HG02759 (cell line): ENCODE measurements around the gene RSPH1.

ENCODE experiments used
- ATAC-seq: cut with Tn5 transposase; IDR thresholded peaks from one replicate; pipeline ENCODE4 v1.9.1; 2021; ENCODE audit warnings: mild to moderate bottlenecking, moderate library complexity; ENCODE audit not compliant: unreplicated experiment

Gene RSPH1

GRCh38 chr21:42513985-42514882, 18.2 kb upstream of the RSPH1 start:
- peak; percentile 58 for ATAC-seq

GRCh38 chr21:42513151-42513984, 17.3 kb upstream of the RSPH1 start, which contains the start of gene SLC37A1:
Gene SLC37A1, plus strand, starts transcription at chr21:42513852. Its CDS starts 4,603 bp downstream, at chr21:42518455.
- peak; percentile 64 for ATAC-seq

DNA sequence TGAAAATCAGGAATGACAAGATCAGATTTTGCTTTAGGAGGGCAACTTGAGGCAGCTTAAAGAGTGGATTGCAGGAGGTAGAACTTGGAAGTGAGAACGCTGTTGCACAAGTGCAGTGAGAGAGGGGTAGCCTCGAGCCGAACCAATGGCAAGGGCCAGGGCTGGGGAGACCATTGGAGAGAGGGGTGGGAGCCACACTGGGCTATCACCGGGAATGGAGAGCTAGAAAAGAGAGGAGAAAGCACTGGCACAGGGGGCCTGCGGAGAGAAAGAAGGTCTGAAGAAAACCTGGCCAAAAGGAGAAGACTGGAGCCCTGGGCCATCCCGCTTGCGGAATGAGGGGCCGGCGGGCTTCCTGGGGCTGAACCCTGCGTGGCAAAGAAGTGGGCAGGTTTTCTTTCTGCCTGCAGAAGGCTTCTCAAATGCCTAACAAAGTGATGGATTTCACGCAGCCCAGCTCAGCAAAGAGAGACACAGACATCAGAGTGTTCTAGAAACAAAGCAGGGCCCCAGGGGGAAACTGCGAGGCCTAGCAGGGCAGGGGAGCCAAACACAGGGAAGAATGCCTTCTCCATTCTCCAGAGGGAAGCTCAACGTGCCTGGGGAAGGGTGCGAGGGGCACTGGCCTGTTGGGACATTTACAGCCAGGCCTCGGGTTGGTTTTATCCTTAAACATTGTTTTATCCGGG, 16.5 kb upstream of the RSPH1 start:
- ATAC-seq = no peak

DNA sequence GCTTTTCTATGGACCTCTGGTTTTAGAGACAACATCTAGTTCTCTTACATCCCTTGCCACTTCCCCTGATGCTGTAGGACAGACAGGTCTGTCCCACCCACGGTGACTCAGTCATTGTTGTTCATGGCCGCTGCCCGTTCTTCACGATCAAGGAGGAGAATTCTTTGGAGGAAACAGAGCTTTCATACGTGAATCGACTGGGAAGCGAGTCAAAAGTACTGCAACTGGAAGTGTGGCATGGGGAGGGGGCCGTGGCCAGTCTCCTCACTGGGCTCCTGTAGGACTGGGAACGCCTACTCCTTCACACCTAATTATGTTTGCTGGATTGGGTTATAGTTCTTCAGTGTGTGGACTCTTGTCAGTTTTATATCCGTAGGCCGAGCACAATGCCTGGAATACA, 13.2 kb upstream of the RSPH1 start:
- no peak for ATAC-seq

GRCh38 chr21:42508371-42508770, 12.3 kb upstream of the RSPH1 start:
- no peak for ATAC-seq

- no peak for ATAC-seq
Measured at GRCh38 chr21:42507418-42507817, 11.4 kb upstream of the RSPH1 start.

DNA sequence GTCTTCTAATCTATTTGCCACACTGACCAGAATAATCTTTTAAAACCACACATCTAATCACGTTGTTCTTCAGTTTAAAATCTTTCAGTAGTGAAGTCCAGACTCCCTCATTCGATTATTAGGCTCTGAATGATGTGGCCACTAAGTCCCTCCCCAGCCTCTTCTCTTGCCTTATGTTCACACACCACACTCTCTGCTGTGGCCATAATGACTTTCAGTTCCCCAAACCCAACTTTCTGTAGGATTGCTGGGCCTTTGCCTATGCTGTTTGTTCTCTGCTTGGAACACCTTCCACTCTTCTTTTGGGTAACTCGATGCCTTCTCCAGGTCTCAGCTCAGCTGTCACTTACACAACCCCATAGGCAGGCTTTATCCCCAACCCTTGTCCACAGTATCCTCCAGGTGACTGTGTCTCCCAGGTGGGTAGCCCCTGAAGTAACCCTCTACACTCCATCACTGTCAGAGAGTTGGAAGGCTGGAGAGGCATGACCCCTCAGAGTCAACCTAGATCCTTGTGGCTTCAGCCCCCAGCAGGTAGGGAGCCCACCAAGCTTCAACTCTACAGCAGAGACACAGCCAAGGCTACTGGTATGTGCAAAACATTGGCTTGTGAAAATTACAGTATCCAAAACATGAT, 9.2 kb upstream of the RSPH1 start:
- ATAC-seq = peak; percentile 80

DNA sequence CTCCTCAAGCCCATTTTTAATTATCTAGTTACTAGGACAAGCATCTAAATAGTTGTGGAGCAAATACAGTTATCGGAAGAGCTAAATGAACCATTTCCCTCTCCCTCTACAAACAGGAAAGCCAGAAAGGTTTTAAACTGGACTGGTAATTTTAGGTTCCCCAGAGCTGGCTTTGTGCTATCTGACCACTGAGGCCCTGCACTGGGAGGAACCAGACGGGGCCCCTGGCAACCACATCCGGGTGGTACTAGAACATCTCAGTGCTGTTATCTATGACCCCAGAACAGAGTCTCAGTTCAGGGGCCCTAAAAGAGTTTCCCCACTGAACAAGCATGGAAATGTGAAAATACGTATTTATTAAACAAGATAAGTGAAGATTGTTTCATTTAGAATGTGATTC, 7.7 kb upstream of the RSPH1 start:
- ATAC-seq = no peak

DNA sequence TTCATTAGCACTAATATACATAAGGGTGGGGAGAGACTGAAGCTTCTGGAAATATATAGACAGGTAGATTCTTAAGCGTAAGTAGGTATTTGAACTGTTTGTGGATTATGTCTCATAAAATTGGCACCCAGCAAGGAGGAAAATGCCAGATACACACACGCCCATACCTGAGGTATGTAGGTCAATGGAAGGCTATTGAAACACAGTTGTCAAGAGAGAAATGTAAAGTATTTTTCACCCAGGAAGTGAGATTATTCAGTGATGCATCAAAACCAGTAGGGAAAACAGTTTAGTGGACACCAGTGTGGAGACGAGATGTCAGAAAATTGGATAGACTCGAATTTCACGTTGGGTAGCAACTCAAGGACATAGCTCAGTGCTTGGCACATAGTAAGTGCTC, 4.7 kb upstream of the RSPH1 start:
- no peak for ATAC-seq

DNA sequence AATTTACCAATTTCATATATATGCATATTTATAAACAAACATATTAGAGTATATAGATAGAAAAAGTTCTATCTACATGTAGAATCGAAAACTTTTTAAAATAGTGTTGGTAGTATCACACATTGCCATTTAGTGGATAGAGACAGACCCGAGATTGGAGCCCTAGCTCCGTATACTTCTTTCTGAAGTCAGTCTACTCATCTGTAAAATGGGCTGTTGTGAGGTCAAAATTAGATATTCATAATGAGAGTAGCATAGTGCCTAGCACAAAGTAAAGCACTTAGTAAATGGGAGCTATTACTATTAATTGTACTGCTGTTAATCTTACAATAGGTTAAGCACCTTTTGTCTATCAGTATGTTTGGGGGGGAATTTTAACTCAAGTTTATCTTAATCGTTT, 4.2 kb upstream of the RSPH1 start:
- ATAC-seq = no peak

DNA sequence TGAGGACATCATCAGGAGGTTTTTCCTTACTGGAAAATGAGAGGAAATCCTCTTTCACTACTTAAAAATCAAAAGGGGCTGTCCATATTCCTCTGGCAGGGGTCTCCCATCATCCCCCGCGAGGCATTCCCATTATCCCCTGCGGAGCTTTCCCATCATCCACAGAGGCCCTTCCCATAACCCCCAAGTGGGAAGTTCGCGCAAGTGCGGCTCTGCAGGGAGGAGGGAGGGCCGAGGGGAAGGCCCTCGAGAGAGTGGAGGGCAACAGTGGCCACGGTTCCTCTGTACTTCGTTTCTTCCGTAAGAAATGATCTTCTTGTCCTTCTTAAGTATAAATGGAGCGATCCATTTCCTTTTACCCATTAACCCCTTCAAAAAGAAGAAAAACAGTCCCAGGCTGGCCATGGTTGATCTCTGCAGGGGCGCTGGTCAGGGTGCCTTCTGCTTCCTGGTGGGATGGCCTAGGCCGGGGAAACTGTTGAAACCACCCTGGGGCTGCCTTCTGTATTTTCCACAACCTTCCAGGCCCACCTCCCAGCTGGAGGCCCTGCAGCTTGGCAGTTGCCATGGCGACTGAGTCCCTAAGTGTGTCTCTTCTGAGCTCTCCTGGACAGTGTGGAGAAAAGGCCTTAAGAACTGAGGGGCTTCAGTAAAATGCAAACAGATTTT, 3.6 kb upstream of the RSPH1 start:
- no peak for ATAC-seq

DNA sequence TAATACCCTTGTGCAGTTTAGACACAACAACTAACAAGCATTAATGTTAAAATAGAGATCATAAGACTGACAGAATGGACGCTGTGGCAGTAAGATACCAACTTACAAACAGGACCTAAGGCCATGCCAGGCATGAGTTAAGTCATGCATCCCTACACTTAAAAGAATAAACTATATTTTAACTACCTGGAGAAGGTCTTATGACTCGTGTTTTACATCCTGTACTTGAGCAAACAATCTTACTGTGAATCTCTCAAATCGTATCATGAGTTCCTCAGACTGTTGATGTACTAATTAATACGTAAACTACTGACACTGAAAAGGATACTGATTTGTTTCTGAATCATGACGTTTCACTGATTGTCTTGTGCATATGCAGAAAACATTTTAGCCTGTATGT, 2.0 kb upstream of the RSPH1 start:
- ATAC-seq = no peak

GRCh38 chr21:42496839-42497202, 797 bp upstream of the RSPH1 start:
- ATAC-seq = no peak

DNA sequence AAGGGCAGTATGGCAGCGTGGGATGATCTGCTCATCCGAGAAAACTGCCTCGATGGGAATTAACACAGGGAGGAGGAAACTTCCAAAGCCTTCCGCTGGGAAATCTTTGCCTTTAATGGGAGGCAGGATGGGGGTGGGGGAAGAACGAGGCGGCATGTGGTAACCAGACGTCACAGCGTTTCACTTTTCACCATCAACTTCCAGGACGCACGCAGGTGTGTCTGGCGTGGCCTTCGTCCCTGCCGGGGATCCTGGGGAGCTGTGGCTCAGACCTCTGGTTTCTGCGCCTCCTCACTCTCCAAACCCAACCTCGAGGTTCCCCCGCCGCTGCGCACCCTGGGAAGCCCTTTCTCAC, 282 bp downstream of the RSPH1 start:
- peak; percentile 13 for ATAC-seq

DNA sequence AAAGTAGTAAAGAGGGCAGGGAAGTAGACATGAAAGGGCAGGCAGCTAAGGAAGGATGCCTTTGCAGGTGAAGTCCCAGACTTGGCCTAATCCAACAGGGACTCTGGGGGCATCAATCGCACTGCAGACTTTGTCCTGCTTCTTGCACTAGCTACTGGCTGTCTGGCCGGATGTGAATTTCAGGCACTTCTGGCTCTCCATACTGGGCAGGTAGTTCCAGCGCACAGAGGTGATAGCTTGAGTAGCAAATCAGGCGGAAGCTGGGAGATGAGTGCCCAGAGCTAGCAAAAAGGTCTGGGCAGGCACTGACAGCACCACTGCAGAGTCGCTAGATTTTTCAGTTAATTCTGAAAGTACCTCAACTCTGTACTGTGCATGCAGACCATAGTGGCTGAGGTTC, 997 bp downstream of the RSPH1 start:
- ATAC-seq = no peak

DNA sequence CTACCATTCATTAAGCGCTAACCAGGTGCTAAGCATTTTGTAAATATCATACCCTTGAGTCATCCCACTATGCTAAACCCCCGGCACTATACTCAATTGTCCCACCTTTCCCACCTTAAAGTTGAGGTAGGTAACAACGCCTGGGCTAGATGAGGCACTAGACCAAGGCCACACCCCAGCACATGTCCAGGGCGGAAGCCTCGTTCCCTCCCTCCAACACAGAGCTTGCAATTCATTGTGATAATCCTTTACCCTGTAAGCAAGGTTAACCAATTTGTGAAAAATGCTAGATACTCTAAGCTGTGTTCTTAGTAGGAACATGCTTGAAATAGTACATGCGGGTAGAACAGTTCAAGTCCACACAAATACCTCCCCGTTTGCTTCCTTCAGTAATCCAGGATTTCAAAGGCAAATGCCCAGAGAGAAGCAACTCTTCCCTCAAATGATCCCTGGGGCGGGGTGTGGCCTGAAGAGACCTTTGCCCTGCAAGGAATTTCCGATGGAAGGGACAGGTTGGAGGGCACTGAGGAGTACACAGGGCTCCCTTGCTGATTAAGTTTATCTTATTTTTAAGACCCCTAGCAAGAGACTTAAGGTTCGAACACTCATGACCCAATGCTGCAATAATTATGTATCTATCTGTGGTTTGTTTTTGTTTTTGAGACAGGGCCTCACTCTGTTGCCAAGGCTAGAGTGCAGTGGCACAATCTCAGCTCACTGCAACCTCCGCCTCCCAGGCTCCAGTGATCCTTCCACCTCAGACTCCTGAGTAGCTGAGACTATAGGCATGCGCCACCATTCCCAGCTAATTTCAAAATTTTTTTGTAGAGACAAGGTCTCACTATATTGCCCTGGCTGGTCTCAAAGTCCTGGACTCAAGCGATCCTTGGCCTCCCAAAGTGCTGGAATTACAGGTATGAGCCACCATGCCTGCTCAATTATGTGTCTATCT, 2.6 kb downstream of the RSPH1 start:
- ATAC-seq = no peak

DNA sequence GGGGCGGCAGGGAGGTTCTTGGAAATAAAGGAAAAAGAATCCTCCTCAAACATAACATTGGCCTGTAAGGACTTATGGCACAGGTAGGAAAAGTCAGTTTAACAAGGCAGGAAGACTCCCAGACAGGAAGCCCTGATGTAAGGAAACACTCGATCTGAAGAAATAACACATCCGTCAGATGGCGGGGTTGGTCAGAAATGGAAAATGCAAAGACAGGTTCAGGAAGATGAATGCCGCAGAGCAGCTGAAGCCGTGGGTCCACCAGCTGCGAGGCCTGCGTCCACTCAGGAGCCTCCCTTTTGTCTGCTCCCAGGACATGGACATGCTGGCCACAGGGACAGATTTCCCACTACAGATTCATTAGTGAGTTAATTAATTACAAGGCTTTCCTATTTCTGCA, 3.8 kb downstream of the RSPH1 start:
- no peak for ATAC-seq

- no peak for ATAC-seq
Measured at GRCh38 chr21:42491328-42491727, 4.7 kb downstream of the RSPH1 start.

- no peak for ATAC-seq
Measured at GRCh38 chr21:42490720-42491119, 5.3 kb downstream of the RSPH1 start.
